ENCODE results near the gene UBXN7.
A peak's percentile ranks its signal among the peaks of the same experiment; 100 is the strongest.

Gene UBXN7

GRCh38 chr3:196323691-196324090, 108.5 kb downstream of the UBXN7 start:
- TF ChIP-seq NFIC (IDR thresholded peaks at IDR 0.05) (no peak), TCF12 (IDR thresholded peaks at IDR 0.05; ENCODE audit: low read depth) (no peak), CEBPB (IDR thresholded peaks at IDR 0.05) (no peak), FOXM1 (IDR thresholded peaks at IDR 0.05; ENCODE audit: borderline replicate concordance, low read depth) (no peak), REST (IDR thresholded peaks at IDR 0.05; ENCODE audit: low read depth) (no peak), TAF1 (IDR thresholded peaks at IDR 0.05; ENCODE audit: low read depth) (no peak), YY1 (IDR thresholded peaks at IDR 0.05; ENCODE audit: low read depth) (no peak), USF1 (IDR thresholded peaks at IDR 0.05) (no peak), TEAD4 (IDR thresholded peaks at IDR 0.05) (no peak), RAD21 (IDR thresholded peaks at IDR 0.05; ENCODE audit: low read depth) (no peak), ZBTB7A (IDR thresholded peaks at IDR 0.05; ENCODE audit: low read depth) (no peak), EGR1 (IDR thresholded peaks at IDR 0.05) (no peak), MAX (IDR thresholded peaks at IDR 0.05) (no peak), EP300 (IDR thresholded peaks at IDR 0.05; ENCODE audit: borderline replicate concordance) (no peak), CREB1 (IDR thresholded peaks at IDR 0.05; ENCODE audit: low read depth) (no peak)

GRCh38 chr3:196323016-196323415, 109.2 kb downstream of the UBXN7 start:
- TF ChIP-seq USF1 (IDR thresholded peaks at IDR 0.05), result no peak
- no peak for TF ChIP-seq NFIC (IDR thresholded peaks at IDR 0.05)
- no peak for TF ChIP-seq ZBTB7A (IDR thresholded peaks at IDR 0.05; ENCODE audit: low read depth)
- no peak for TF ChIP-seq TAF1 (IDR thresholded peaks at IDR 0.05; ENCODE audit: low read depth)
- no peak for TF ChIP-seq CREB1 (IDR thresholded peaks at IDR 0.05; ENCODE audit: low read depth)
- no peak for TF ChIP-seq RAD21 (IDR thresholded peaks at IDR 0.05; ENCODE audit: low read depth)
- TF ChIP-seq TEAD4 (IDR thresholded peaks at IDR 0.05), result no peak
- TF ChIP-seq EGR1 (IDR thresholded peaks at IDR 0.05), result no peak
- TF ChIP-seq MAX (IDR thresholded peaks at IDR 0.05), result no peak
- TF ChIP-seq YY1 (IDR thresholded peaks at IDR 0.05; ENCODE audit: low read depth), result no peak
- no peak for TF ChIP-seq CEBPB (IDR thresholded peaks at IDR 0.05)
- TF ChIP-seq TCF12 (IDR thresholded peaks at IDR 0.05; ENCODE audit: low read depth), result no peak
- TF ChIP-seq EP300 (IDR thresholded peaks at IDR 0.05; ENCODE audit: borderline replicate concordance), result no peak
- no peak for TF ChIP-seq FOXM1 (IDR thresholded peaks at IDR 0.05; ENCODE audit: borderline replicate concordance, low read depth)

- TF ChIP-seq MAX (IDR thresholded peaks at IDR 0.05), result no peak
Observed at GRCh38 chr3:196321162-196321561, 111.1 kb downstream of the UBXN7 start.

GRCh38 chr3:196320137-196320536, 112.1 kb downstream of the UBXN7 start:
- no peak for TF ChIP-seq EP300 (IDR thresholded peaks at IDR 0.05; ENCODE audit: borderline replicate concordance)
- TF ChIP-seq NFIC (IDR thresholded peaks at IDR 0.05), result no peak
- TF ChIP-seq REST (IDR thresholded peaks at IDR 0.05; ENCODE audit: low read depth), result no peak
- TF ChIP-seq CREB1 (IDR thresholded peaks at IDR 0.05; ENCODE audit: low read depth), result no peak

- TF ChIP-seq TEAD4 (IDR thresholded peaks at IDR 0.05), result no peak
- TF ChIP-seq TAF1 (IDR thresholded peaks at IDR 0.05; ENCODE audit: low read depth), result peak; percentile 94
- no peak for TF ChIP-seq REST (IDR thresholded peaks at IDR 0.05; ENCODE audit: low read depth)
- no peak; the same call in 1 of the 2 replicates for TF ChIP-seq EP300 (IDR thresholded peaks at IDR 0.05; ENCODE audit: borderline replicate concordance)
- TF ChIP-seq USF1 (IDR thresholded peaks at IDR 0.05), result peak; percentile 11; the same call in 1 of the 2 replicates
- no peak for TF ChIP-seq RAD21 (IDR thresholded peaks at IDR 0.05; ENCODE audit: low read depth)
- peak; percentile 91 for TF ChIP-seq MAX (IDR thresholded peaks at IDR 0.05)
- TF ChIP-seq NFIC (IDR thresholded peaks at IDR 0.05), result peak; percentile 21; the same call in 1 of the 2 replicates
- peak; percentile 41; the same call in 1 of the 2 replicates for TF ChIP-seq EGR1 (IDR thresholded peaks at IDR 0.05)
- TF ChIP-seq TCF12 (IDR thresholded peaks at IDR 0.05; ENCODE audit: low read depth), result peak; percentile 61; the same call in 1 of the 2 replicates
- no peak for TF ChIP-seq FOXM1 (IDR thresholded peaks at IDR 0.05; ENCODE audit: borderline replicate concordance, low read depth)
- TF ChIP-seq CEBPB (IDR thresholded peaks at IDR 0.05), result peak; percentile 33; the same call in 1 of the 2 replicates
- no peak for TF ChIP-seq CREB1 (IDR thresholded peaks at IDR 0.05; ENCODE audit: low read depth)
- TF ChIP-seq YY1 (IDR thresholded peaks at IDR 0.05; ENCODE audit: low read depth), result peak; percentile 61; the same call in 1 of the 2 replicates
- peak; percentile 73; the same call in 1 of the 2 replicates for TF ChIP-seq ZBTB7A (IDR thresholded peaks at IDR 0.05; ENCODE audit: low read depth)
Observed at GRCh38 chr3:196317687-196318467, 114.3 kb downstream of the UBXN7 start, which contains the start of gene DYNLT2B. DYNLT2B (minus strand) TSS chr3:196318240; CDS start chr3:196318152, 88 bp downstream.

All from Ishikawa (cell line).